CD4-positive, alpha-beta T cell treated with Interleukin-6 at 100 ng/mL for 8 hours (primary cell): Measurements from ENCODE around the gene CCDC184.
"Not testable (repeated sequence)": the region's sequence is repeated elsewhere in the genome, so short reads cannot be mapped to it uniquely, and the experiment has no call there.

Source experiments
- DNase-seq: peaks from one replicate; pipeline ENCODE4 v3.0.0-alpha.2; 2020; ENCODE audit warnings: mixed read lengths, low spot score

Gene CCDC184

DNA sequence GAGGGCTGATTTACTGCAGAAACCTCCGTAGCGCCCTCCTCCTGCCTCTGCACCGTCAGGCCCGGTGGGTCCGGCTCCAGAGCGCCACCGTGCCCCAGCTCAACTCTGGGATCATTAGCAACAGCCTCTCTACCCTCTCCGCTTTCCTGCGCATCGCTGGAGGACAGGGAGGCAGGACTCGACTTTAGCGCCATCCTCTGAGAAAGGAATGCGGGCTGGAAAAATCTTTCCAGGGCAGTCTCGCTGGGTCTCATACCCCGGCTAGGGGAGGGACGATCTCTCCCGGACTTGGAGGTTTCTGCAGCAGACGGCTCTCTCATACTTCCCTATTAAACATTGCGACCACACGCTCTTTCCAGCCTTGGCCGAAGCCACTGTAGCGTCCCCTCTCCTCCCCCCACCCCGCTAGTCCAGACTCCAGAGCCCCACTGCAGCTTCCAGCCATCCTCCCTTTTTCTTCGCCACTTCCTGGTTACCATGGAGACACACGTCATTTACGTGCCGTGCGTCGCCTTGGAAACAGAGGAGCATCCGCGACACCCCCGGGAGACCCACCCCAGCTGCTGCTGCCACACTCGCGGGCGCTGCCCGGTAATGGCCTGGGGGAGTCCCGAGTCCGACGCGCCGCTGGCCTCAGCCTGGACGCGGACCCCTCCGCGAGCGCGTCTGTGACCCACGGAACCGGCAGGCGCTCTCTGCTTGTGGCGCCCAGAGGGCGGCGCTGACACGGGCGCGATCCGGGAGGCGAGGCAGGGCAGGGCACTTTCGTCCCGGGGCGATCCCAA lies at the start of gene CCDC184:
CCDC184 (plus strand) TSS at position 554 of the 785 bp plus-strand sequence. CDS start 479 bp downstream, outside the sequence.
- DNase-seq, result peak; percentile 76

DNA sequence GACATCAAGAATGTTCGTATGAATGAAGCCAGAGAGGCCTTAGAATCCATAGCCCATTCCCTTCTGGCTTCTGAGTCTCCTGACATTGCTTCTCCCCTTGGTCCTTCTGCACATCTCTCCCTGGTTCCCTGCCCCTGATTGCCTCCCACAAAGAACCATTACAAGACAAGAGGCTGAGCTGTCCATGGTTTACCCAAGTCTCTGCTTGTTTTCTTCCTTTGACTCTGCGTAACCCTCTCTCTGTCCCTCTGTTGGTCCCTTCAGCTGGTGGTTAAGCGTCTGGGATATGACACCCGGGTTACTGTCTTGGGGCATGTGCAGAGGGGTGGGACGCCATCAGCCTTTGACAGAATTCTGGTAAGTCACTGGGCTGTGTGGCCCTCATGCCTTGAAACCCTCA lies 48.4 kb upstream of the CCDC184 start:
- DNase-seq, result no peak

DNA sequence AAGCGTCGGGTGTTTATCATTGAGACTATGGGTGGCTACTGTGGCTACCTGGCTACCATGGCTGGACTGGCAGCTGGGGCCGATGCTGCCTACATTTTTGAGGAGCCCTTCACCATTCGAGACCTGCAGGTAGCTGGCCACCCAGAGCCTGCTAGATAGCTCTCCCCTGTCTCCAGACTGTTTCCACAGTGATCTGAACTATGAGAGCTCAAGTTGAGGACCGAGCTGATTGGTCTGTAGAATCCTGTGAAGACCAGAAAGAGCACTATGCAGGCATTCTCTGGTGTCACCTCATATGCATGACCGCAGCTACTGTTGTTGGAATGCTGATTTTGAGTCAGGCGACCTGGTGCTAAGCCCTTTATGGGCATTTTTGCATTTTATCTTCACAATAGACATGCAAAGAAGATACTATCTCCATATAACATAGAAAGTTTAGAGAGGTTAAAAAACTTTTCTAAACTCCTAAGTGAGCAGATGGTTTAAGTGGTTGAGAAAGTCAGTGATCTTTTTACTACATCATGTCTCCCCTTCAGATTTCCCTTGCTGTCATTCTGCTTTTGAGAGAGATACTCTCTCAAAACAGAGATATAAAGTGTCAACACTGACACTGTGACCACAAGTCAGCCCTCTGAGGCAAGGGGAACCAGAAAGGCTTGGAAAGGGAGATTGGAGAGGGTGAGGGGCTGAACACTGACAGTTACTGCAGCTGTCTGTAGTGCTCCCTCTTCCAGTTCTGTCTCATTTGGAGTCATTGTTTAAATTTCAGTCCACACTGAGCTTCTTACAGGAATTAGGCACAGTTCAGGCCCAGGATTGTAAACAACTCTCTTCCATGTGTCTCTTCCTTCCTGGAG lies 40.4 kb upstream of the CCDC184 start:
- no peak for DNase-seq

DNA sequence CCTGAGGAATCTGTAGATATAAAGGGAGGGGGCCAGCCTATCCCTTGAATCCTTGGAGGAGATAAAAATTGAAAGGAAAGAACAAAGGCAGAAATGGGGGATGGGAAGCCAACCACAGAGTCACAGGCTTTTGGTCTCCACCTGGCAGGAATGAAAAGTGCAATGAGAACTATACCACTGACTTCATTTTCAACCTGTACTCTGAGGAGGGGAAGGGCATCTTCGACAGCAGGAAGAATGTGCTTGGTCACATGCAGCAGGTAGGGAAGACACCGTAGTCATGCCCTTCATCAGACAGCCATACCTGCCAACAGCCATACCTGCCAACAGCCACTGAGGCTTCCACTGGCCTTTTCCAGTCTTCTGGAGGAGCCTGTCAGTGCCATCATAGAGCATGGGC lies 39.5 kb upstream of the CCDC184 start:
- DNase-seq, result no peak

DNA sequence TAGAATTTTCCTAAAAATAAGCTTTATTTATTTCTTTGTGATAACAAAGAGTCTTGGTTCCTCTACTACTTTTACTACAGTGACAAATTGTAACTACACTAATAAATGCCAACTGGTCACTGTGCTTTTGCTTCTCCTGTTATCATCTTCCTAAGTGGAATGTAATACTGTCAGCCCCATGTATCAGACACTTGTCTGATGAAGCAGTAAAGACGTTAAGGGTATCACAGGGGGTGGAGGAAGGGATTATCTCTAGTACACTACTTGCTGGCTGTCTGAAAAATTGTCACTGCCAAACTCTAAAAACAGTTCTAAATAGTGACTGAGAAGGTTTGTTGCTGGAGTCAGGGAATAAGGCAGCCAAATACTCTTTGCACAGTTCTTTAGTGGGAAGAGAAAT lies 37.5 kb upstream of the CCDC184 start:
- no peak for DNase-seq

DNA sequence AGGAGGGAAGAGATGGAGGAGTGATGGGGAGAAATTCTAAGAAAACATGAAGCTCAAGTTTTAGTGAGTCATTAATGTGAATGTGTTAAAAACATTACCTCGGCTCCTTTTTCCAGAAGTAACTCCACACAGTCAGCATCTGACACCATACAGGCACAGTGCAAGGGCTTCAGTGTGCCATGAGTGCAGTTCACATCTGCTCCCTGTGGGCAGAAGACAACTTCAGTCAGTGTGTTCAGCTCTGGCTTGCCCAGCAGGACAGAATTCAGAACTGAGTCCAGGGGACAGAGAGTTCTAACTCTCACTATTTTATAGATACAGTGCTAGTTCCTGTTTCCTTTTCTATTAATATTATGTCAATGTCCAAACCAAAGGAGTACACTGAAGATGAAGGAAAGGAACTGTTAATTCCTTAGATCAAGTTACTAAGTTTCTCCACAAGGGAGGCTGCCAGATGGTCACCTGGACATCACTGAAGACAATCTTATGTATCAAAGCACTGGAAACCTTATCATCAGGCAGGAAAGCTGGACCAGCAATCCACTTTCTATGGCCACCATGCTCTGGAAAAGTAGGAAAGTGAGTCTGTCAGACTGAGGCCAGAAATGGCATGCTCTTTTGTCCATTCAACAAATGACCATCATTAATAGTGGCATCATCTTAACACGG lies 32.2 kb upstream of the CCDC184 start:
- no peak for DNase-seq

DNA sequence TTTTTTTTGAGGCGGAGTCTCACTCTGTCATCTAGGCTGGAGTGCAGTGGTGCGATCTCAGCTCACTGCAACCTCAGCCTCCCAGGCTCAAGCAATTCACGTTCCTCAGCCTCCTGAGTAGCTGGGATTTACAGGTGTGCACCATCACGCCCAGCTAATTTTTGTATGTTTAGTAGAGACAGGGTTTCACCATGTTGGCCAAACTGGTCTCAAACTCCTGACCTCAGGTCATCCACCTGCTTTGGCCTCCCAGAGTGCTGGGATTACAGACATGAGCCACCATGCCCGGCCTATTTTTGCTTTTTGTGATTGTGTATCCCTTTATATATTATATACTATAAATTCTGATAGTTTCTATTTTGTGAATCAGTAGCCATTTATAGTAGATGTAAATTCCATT lies 27.7 kb upstream of the CCDC184 start:
- not testable (repeated sequence) for DNase-seq

DNA sequence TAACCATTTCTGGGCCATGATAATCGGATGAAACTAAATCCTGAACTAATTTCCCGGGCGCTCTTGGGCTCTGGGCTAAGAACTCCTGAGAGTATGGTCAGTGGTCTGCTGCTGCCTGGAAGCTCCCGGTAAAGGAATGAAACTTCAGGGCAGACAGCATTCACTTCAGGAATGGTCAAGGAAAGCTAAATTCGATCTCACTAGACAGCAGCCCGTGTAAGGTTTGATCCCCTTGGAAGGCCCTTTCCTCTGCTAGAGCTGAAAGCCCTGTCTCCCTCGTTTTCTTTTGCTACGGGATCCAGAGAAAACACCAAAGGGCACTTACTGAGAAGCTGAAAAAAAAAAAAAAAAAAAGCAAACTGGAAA lies 26.8 kb upstream of the CCDC184 start:
- no peak for DNase-seq

DNA sequence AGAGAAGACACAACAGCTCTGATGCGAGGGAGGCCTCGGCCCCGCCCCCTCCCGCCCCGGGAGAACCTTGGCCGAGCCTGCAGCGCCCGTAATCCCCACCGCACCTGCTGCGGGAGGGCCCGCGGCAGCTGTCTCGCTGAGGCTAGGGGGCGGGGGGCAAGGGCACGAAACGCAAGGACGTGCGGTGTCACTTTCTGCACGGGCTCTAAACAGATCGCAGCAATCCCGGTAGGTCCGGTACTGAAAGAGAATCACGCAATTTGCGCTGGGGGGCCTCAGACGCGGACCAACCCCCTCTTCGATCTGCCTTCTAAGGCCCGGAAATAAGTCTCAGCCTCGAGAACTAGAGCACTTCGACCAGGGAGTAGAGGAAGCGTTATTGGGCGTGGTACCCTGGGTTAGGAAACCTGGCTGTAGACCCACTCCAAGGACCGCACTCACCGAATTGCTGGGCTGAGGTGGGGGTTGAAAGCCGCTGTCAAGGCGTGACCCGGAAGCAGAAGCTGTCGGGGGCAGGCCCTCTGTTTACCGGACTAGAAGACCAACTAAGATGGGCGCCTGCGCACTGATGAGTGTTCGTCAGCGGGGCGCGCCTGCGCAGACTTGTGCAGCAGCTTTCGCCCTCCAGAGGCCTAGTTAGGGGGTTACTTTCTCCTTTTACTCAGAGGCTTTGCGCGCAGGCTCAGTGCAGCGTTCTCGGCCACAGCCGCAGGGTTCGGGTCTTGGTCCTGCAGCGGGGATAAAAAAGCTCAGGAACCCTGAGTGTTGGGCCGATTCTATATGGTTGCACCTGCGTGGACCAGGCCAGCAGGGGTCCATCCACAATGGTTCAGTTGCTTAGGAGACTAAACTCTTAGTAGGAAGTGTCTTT lies 26.2 kb upstream of the CCDC184 start, which contains the start of gene ASB8:
ASB8 (minus strand) TSS at position 498 of the 871 bp plus-strand sequence. CDS start 4,019 bp downstream, outside the sequence.
- peak; percentile 99 for DNase-seq

DNA sequence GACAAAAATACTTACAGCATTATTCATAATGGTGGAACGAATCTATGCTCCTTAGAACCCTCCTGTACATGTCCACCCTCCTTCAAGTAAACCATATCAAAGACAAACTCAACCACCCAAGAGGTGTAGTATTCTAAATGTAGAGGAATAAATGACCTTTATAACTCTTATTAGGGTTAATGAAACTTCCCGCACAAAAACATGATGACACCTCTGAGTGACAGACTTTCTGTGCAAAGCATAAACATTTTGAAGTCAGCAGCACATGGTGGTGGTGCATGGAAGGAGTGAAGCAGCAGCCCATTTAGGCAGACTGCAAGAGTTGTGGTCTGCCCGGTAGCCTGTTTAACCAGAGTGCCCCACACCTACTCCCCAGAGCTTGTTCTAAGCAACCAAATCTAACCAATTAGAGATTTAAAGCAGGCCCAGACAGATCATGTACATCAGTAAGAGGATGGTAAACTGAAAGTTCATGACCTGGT lies 25.5 kb upstream of the CCDC184 start:
- no peak for DNase-seq

DNA sequence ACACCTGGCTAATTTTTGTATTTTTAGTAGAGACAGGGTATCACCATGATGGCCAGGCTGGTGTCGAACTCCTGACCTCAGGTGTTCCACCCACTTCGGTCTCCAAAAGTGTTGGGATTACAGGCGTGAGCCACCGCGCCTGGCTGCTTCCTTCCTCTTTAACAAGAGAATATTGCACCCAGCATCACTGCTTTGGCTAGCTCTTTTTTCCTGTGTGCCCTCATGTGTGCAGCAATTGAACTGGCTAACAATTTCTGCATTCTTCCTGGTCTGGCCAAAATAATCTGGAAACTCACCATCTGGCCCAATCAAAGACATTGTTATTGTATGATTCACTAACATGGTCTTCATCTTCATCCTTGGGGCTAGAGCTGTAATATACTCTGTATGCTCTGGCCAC lies 23.4 kb upstream of the CCDC184 start:
- DNase-seq, result no peak

DNA sequence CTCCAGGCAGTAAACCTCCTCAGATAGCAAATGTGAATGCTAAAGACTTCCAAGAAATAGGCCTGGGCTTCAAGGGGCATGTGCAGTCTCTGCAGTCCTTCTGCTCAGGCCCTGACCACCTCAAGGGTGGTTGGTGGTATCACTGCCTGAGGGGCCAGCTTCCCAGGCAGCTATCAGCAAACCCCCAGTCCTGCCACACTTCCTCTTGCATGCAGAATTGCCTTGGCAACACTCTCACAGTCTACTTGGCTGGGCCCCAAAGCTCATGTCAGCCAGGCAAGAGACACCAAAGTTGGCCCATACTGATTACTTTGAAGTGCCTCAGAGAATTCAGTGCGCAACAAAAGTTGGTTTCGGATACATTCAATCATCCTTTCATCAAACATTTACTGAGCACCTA lies 22.6 kb upstream of the CCDC184 start:
- DNase-seq, result no peak

DNA sequence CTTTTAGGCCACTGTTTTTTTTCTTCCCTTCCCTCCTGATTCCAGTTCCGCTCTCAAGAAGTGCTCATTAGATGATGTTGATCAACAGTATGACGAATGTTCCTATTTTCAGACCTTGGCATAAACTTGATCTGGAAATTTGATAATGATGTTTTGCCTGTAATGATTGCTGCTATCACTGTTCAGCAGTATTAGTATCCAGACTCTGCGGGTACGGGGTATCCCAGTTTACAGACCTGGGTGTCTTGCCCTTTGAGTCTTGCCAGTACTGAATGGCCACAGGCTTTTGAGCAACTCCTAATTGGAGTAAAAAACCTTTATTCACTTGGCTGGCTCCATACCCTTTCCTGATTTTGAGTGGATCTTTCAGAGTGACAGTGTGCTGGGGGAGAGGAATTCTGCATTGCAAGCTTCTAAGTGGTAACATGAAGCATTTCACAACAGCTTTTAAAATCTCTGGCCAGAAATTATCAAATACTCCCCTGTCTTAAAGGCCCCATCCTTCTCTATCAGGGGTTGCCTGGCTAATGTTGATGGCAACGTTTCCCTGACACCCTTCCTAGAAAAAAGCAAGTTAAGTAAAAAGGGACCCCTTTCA lies 20.2 kb upstream of the CCDC184 start:
- DNase-seq, result no peak

DNA sequence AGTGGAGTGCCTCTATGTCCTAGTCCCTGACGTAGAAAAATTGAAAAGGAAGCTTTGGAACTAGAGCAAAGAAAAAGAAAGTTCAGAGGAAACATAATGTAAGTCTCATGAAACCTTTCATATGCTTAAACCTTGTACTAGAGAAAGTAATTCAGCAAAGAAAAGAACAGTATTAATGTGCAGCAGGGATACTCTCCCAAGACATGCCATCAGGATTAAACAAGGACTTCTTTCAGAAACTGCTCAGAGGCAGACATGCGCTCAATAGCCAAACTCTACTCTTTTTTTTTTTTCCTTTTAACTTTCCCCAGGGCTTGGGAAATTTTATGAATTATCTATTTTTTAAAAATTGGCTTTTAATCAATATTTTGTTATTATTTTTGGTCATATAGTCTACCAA lies 19.0 kb upstream of the CCDC184 start:
- DNase-seq, result no peak

DNA sequence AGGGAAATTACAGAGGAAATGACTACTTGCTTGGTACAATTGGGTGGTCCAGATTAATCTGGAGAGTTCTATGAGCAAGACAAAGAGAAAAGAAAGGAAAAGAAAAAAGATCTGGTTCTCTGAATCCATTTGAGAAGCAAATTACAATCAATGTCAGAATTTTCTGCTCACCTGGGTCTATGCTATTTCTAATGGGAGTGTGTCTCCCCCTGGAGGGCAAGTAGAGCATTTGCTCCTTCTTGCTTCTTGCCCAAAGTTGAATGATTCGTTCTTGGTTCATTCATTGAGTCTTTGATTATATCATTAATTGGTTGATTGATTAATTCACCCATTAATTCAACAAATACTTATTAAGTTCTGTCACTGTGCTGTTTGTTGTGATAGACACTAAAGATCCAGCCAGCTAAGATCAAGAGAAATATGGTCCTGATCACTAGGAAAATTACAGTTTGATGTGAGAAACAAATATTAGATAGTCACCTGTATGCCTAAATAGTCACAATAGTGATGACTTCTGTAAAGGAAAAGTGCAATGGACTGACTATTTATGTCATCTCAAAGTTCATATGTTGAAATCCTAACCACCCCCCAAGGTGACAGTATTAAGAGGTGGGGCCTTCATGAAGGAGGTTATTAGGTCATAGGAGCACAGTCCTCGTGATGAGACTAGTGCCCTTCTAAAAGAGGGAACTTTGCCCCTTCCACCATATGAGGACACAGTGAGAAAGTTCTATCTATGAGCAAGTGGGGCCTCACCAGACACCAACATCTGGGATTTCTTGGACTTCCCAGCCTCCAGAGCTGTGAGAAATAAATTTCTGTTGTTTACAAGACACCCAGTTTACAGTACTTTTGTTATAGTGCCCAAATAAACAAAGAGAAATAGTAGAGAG lies 18.1 kb upstream of the CCDC184 start:
- peak; percentile 71 for DNase-seq

DNA sequence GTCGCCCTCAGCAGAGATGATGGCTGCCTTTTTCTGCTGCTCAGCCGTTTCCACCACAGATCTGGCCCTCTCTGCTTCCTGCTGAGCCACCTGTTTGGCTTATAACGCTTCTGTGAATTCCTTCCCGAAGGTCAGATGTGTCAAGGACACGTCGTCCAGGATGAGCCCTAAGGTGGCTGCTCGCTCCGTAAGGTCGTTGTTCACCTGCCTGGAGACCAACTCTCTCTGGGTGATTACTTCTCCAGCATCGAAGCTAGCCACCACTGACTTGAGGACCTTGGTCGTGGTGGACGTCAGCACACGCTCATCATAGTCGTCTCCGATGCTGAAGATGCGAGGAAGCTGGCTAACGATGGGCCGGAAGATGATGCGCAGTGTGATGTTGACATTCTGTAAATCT lies 14.4 kb upstream of the CCDC184 start:
- DNase-seq, result no peak

DNA sequence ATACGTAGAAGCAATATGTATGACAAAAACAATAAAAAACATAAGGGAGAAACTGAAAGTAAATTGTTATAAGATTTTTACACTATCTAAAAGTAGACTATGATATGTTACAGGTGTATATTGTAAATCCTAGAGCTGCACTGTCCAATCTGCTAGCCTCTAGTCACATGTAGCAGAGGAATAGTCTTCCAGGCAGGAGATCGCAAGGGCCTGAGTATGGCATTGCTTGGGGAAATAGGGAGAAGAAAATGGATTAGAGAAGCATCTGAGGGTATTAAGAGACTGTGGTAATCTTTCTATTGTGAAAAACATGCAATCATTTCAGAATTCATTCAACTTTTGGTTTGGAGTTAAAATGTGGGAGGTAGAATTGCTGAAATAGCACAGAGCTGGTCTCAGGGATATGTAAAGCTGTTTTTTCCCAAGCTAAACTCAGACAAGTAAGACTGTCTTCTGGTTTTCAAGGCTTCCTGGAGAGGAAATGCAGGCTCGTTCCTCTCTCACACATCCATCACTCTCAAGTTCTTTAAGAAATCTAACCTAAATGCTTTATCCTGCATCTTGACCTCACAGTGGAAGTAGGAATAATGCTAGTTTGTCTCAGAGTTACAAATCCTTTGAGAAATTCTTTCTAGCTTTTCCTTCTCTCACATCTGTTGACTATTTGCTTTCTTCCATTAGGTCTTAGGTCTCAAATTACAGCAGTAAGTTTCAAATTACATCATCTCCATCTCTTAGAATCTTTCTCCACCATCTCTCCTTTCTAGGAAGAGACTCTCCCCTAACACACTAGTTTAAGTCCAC lies 7.6 kb upstream of the CCDC184 start:
- DNase-seq, result no peak

DNA sequence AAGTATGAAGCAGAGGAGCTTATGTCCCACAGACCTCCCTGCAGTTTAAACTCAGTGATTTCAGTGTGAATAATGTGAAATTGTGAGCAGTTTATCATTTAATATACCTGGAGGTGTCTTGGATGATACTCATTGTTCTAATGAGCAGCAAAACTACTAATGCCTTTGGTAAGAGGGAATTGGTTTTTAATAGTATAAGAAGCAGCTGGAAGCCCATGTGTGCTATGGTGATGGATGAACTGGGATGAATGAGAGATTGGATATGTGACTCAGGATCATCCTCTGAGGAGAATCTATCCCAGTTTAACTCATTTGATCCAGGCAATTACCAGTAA lies 7.1 kb upstream of the CCDC184 start:
- no peak for DNase-seq

DNA sequence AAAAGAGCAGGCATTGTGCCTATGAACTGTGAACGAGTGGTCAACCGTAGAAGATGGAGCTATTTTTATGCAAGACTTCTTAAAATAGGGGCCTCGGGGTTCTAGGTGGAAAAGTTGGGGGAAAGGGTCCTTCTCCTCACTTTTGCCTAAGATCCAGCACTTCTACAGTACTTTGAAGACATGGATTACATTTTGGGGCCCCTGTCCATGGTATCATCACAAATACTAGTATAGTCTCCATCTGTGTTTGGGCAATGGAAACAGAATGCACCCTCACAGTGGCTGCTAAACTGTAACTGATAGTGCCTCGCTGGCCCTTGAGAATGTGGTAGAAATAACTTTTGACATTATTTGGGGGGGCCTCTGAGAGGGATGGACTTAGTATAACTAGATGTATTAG lies 5.5 kb upstream of the CCDC184 start:
- DNase-seq, result no peak
